Body of pancreas (tissue), 4 donors: Measurements from ENCODE around the gene PTPN12.

ENCODE experiments used
- POLR2A ChIP-seq, 3 donors: fragments of 450-650 bp; IDR thresholded peaks; one replicate each; pipeline ENCODE4 v1.6.1; 2016; ENCODE audit warnings: antibody characterized with exemption in 3 of 3, mild to moderate bottlenecking in 2 of 3
- TF ChIP-seq, protein P1 (sequence below), 7 experiments: fragments of 450-650 bp in 4 of 7; fragments of 200-600 bp in 3 of 7; sonication (generic) in 3 of 7; IDR thresholded peaks; one replicate each; pipeline ENCODE4 v1.5.1; 2016 to 2019; ENCODE audit warnings: antibody characterized with exemption in 7 of 7

GRCh38 chr7:77655356-77655755 lies 118.3 kb downstream of the PTPN12 start:
- no peak for TF ChIP-seq POLR2A (IDR thresholded peaks at IDR 0.05)
- TF ChIP-seq, protein P1, sequence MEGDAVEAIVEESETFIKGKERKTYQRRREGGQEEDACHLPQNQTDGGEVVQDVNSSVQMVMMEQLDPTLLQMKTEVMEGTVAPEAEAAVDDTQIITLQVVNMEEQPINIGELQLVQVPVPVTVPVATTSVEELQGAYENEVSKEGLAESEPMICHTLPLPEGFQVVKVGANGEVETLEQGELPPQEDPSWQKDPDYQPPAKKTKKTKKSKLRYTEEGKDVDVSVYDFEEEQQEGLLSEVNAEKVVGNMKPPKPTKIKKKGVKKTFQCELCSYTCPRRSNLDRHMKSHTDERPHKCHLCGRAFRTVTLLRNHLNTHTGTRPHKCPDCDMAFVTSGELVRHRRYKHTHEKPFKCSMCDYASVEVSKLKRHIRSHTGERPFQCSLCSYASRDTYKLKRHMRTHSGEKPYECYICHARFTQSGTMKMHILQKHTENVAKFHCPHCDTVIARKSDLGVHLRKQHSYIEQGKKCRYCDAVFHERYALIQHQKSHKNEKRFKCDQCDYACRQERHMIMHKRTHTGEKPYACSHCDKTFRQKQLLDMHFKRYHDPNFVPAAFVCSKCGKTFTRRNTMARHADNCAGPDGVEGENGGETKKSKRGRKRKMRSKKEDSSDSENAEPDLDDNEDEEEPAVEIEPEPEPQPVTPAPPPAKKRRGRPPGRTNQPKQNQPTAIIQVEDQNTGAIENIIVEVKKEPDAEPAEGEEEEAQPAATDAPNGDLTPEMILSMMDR (IDR thresholded peaks at IDR 0.05): no peak
